Measurements from ENCODE around the gene TRAF1. TPM values are rescaled to one million over a fixed set of nuclear protein-coding genes. Genes with fewer than 3 reads are reported as not detected.

Gene TRAF1
- polyA plus RNA-seq, 1 donor from 2014 or later, result 1.3 TPM

DNA sequence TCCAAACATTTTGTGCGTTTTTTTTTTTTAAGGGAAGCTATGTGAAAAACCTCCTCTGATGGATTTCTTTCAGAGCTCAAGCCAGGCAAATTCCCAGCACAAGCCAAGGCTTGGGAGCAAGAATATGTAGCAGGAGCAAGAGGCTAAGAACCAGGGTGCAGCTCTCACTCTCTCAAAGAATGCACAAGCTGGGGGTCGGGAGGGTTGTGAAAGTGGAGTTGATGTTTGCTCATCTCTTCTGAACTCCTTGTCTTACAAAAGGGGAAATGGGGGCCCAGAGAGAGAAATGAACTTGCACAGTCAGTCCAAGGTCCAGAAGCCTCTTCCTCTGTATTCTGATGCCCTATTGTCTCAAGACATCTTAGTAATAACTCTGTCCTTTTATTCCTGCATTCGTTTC, 7.7 kb upstream of the TRAF1 start:
- peaks cover 45 to 60% (median 46%) of the 10 kb centered on the region in 3 donors for H3K4me1 Mint-ChIP-seq
- no peaks in the 10 kb centered on the region for H3K27me3 Mint-ChIP-seq
- H3K27ac Mint-ChIP-seq, result peak overlapping the region; percentile 81 to 85 (median 85)
- no peaks in the 10 kb centered on the region for H3K36me3 Mint-ChIP-seq
- peak overlapping the region in 2 of 4 donors; percentile 66 to 78 for H3K4me3 Mint-ChIP-seq
- no peaks in the 10 kb centered on the region for H3K9me3 Mint-ChIP-seq

DNA sequence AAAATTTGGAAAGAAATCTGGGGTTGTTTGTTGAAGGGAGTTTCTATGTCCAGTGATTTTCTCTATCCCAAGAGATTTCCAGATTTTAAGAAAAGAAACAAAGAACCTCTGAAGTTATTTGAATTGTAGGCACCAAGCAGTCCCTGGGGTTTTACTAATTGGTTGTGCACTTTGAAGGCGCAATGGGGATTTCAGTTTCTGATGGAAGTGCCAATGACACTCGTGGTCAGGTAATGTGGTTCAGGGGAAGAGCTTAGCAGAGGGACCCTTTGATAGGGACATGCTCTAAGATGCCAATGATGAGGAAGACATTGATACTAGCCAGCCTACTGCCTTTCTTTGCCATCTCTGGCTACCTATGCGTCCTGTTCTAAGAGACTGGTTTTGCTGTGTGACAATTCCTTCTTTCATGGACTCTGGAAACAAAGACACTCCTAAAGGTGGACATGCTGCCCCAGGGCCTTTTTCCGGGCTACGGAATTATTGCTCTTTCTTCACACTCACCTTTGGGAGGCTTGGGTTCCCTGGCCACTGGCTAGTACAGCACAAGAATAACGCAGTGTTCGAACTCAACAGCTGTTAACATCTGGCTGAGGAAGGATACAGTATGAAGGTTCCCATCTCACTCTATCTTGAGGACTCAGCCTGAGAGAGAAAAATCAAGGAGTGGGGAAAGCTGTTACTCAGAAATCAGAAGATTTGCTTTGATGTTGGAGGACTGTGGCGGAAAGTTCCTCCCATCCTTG, 6.9 kb upstream of the TRAF1 start:
- Mint-ChIP-seq H3K27ac (peak overlapping the region in 2 of 3 donors; percentile 80 to 85), H3K4me3 (peak overlapping the region in 3 of 4 donors; percentile 44 to 72 (median 66))

DNA sequence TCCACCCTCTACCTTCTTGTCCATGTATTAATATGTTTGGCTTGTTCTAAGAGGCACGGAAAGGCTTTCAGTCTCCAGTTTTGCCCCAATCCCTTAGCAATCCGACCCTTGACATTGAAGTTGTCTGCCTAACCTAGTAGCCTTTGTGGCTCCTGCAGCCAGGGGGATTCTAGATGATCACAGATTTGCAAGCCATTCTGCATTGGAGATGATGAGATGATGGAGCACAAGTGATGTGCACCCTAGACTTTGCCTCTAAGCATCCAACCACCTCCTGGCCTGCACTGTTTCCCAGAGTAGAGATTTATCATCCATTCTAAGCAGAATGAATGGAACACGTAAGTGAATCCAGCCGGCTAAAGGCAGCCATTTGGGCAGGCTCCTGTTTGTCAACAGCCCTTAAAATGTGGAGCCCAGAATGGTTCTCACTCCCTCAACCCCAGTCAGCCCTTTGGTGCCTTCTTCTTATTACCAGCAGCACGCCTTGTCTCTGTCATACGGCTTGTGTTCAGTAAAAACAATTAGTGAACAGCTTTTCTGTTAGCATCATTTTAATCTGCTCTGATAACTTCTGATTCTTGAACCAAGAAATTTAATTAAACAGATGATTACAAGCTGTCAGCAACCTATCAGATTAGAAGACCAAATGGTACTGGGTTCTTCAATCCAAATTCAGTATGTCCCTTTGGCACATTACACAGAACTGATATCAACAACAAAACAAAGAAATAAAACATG, 5.7 kb upstream of the TRAF1 start:
- Mint-ChIP-seq H3K27me3 (no peaks in the 10 kb centered on the region), H3K27ac (peak overlapping the region; percentile 96 to 99 (median 96)), H3K4me3 (peak overlapping the region in 3 of 4 donors; percentile 85 to 88 (median 87)), H3K9me3 (no peaks in the 10 kb centered on the region), H3K4me1 (peaks cover 57 to 71% (median 58%) of the 10 kb centered on the region in 3 donors), H3K36me3 (no peaks in the 10 kb centered on the region)

More for the DNA sequence above, 6.9 kb upstream of the TRAF1 start:
- H3K36me3 Mint-ChIP-seq, result no peaks in the 10 kb centered on the region
- no peaks in the 10 kb centered on the region for H3K9me3 Mint-ChIP-seq
- no peaks in the 10 kb centered on the region for H3K27me3 Mint-ChIP-seq
- H3K4me1 Mint-ChIP-seq, result peaks cover 45 to 61% (median 46%) of the 10 kb centered on the region in 3 donors

DNA sequence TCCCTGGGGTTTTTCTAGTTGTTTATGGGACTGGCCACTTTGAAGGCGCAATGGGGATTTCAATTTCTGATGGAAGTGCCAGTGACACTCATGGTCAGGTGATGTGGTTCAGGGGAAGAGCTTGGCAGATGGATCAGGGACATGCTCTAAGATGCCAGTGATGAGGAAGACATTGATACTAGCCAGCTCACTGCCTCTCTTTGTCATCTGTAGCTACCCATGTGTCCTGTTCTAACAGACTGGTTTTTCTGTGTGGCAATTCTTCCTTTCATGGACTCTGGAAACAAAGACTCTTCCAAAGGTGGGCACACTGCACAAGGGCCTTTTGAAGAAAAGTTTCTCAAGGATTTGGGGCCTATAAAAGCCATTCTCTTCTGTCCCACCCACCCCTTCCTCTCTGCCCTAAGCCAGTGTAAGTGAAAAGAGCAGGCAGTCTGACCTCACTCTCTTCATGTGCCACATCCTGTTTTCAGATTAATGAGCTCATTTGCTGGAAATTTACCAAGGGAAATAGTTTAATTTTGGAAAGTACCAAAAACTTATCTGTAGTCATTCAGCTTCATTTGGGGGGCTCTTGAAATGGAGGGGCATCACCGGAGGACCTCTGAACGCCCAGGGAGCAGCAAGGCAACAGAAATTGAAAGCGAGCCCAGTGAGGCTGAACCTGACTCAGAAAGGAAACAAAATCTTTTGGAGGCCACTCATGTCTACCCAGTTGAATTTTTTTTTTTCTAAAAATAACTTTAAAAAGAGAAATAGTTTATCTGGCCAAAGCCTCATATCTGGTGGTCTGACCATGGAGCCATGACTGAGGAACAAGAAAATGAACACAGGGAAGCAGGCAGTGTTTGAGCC, 4.9 kb upstream of the TRAF1 start:
- no peaks in the 10 kb centered on the region for H3K9me3 Mint-ChIP-seq
- no peaks in the 10 kb centered on the region for H3K36me3 Mint-ChIP-seq
- no peaks in the 10 kb centered on the region for H3K27me3 Mint-ChIP-seq
- H3K27ac Mint-ChIP-seq, result peak overlapping the region; percentile 96 to 99 (median 96)
- H3K4me1 Mint-ChIP-seq, result peaks cover 58 to 75% (median 61%) of the 10 kb centered on the region in 3 donors
- peak overlapping the region; percentile 76 to 88 (median 86) for H3K4me3 Mint-ChIP-seq

DNA sequence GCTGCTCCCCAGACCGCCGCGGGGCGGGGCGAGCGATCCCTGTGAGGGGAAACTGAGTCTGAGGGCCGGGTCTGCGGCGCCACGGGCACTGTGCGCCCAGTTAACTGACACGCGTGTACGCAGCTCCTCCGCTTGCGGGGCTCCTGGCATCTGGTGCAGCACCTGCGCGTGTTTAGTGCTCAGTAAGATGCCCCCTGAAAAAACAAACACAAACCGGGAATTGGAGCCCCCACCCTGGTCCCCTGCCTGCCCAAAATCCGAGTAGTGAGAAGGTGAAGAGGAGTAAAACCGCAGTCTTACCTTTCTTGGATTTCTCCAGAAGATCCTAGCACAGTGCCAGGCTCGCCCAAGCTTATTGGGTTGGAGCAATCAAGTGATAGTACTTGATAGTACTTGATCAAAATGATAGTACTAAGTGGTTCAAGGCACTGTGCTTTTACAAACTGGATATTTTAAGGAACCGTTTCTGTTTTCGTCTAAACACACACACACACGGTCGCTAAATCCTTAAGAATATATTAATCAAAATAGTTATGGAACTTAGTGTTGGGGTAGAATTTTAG, 2.7 kb upstream of the TRAF1 start:
- H3K4me1 Mint-ChIP-seq, result peaks cover 56 to 75% (median 63%) of the 10 kb centered on the region in 3 donors
- H3K36me3 Mint-ChIP-seq, result no peaks in the 10 kb centered on the region
- no peaks in the 10 kb centered on the region for H3K27me3 Mint-ChIP-seq
- peak overlapping the region; percentile 84 to 99 (median 91) for H3K27ac Mint-ChIP-seq
- H3K9me3 Mint-ChIP-seq, result no peaks in the 10 kb centered on the region
- peak overlapping the region; percentile 82 to 92 (median 87) for H3K4me3 Mint-ChIP-seq

DNA sequence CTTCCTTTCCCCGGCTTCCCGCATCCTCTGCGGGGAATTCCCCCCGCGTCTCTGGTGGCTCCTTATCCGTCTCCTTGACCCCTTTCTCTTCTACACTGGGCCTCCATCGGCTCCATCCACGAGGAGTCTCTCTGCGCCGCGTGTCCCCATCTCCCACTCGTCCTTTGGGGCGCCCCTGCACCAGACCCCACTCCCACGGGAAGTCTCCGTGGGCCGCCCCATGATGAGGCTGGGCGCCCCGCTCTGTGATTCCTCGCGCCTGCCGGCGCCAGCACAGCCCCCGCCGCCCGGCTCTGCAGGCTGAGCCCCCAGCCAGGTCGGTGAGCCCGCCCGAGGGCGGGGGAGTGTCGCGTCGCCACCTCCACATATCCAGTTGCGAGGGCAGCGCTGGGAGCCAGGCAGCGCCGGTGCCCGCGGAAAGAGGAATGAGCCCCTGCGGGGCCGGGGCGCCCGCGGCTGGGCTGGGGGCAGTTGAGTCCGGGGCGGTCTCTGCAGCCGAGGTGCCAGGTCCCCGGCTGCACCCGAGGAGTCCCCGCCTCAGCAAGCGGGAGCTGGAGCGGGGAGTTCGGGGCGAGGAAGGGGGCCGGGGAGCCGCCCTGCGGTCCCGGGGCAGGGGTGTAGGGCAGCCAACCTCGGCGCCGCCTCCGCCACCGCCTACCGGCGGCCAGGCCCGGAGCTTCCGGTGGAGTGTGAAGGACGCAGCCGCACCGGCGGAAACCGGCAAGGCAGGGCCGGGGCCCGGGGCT, 2.1 kb upstream of the TRAF1 start:
- H3K27ac Mint-ChIP-seq, result peak overlapping the region; percentile 85 to 99 (median 97)
- H3K4me3 Mint-ChIP-seq, result peak overlapping the region; percentile 89 to 93 (median 92)
- H3K27me3 Mint-ChIP-seq, result no peaks in the 10 kb centered on the region
- H3K9me3 Mint-ChIP-seq, result no peaks in the 10 kb centered on the region
- peaks cover 59 to 74% (median 64%) of the 10 kb centered on the region in 3 donors for H3K4me1 Mint-ChIP-seq
- no peaks in the 10 kb centered on the region for H3K36me3 Mint-ChIP-seq

DNA sequence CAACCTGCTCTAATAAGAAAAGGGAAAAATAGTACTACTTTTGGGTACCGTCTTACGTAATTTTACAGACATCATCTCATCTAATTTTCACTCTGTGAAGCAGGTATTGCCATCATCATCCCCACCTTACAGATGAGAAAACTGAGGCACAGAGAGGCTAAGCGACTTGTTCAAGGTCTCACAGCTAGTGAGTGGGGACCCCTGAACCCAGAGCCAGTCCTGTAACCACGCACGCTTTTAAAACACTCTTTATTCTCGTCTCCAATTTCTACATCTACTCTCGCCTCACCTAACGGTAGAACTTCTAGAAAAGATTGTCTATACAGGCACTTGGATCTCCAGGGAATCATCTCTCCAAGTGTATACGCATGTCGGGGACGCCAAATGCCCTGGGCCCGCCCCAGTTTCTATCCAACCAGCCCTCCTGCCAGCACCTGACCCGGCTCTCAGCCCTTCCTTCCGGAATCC, 1.5 kb upstream of the TRAF1 start:
- H3K27ac Mint-ChIP-seq, result peak overlapping the region; percentile 85 to 97 (median 97)
- H3K9me3 Mint-ChIP-seq, result no peaks in the 10 kb centered on the region
- peak overlapping the region; percentile 89 to 93 (median 92) for H3K4me3 Mint-ChIP-seq
- H3K4me1 Mint-ChIP-seq, result peaks cover 55 to 71% (median 60%) of the 10 kb centered on the region in 3 donors
- no peaks in the 10 kb centered on the region for H3K27me3 Mint-ChIP-seq
- no peaks in the 10 kb centered on the region for H3K36me3 Mint-ChIP-seq

DNA sequence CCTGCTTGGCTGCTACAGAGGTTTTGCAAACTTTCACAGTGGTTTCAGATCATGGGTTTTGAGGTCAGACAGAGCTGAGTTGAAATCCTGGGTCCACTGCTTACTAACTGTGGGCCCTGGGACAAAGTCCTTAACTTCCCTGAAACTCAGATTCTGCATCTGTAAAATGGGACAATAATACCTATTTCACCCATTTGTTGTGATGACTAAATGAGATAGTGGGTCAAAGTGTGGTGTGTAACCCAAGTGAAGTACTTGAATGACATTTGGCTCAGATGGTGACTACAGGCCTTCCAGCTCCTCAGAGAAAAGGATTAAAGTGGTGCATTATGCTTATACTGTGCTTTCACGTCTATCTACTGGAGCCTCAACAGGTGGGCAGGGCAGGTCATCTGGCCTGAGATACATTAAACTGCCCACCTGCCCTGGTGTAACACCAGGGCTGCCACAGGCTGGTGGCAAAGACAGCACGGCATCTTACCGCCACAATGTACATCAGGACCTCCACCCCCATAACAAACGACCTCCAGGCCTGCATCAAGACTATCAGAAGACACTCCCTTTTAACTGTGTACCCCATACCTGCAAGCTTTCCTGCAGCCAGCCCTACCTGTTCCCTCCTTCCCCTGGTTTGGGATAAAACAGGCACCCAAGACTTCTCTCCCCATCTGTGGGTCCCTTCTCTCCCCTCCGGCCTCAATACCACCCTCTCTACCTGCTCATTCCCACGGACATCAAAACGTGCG, 846 bp upstream of the TRAF1 start:
- H3K27me3 Mint-ChIP-seq, result no peaks in the 10 kb centered on the region
- no peaks in the 10 kb centered on the region for H3K36me3 Mint-ChIP-seq
- peaks cover 57 to 69% (median 59%) of the 10 kb centered on the region in 3 donors for H3K4me1 Mint-ChIP-seq
- H3K27ac Mint-ChIP-seq, result peak overlapping the region; percentile 85 to 97 (median 97)
- H3K9me3 Mint-ChIP-seq, result no peaks in the 10 kb centered on the region
- peak overlapping the region; percentile 89 to 93 (median 92) for H3K4me3 Mint-ChIP-seq

DNA sequence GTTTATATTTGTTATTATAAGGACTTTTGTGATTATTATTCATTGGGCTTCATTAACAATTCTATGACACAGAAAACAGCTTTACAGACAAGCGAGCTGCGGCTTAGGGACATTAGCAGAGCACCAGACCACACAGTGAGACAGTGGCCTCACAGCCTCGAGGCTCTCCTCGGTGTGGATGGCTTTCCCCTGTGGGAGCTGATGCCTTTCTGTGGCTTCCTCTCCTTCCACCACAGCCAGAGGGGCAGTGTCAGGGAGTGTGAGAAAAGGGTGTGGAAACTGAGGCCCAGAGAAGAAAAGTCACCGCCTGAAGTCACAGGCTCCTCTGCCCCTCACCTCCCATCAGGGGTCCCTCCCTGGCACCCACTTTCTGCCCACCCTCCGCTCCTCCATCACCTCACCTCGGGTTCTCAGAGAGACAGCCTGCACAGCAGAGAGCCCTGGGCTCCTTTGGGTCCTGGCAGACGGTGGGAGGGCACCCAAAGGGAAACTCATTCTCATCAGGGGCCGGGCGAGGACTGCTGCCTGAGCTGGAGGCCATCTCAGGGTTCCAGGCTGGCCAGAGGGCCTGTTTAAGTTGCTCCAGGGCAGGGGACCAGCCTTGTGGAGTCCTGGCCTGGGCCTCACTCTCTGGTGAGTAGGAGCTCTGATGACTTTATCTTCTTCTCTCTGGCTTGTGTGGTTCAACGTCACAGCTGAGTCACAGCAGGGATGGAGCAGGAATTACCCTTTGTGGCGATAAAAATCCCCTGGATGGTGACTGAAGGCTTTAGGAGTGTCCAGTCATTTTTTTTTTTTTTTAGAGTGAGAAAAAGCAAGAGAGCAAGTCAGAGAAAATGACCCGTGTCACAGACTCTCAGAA, 830 bp downstream of the TRAF1 start:
- H3K4me3 Mint-ChIP-seq, result peak overlapping the region; percentile 62 to 93 (median 92)
- peak overlapping the region; percentile 79 to 97 (median 85) for H3K27ac Mint-ChIP-seq
- H3K36me3 Mint-ChIP-seq, result peaks cover 5% of the 10 kb centered on the region
- peaks cover 57 to 71% (median 59%) of the 10 kb centered on the region in 3 donors for H3K4me1 Mint-ChIP-seq
- H3K9me3 Mint-ChIP-seq, result no peaks in the 10 kb centered on the region
- H3K27me3 Mint-ChIP-seq, result no peaks in the 10 kb centered on the region

DNA sequence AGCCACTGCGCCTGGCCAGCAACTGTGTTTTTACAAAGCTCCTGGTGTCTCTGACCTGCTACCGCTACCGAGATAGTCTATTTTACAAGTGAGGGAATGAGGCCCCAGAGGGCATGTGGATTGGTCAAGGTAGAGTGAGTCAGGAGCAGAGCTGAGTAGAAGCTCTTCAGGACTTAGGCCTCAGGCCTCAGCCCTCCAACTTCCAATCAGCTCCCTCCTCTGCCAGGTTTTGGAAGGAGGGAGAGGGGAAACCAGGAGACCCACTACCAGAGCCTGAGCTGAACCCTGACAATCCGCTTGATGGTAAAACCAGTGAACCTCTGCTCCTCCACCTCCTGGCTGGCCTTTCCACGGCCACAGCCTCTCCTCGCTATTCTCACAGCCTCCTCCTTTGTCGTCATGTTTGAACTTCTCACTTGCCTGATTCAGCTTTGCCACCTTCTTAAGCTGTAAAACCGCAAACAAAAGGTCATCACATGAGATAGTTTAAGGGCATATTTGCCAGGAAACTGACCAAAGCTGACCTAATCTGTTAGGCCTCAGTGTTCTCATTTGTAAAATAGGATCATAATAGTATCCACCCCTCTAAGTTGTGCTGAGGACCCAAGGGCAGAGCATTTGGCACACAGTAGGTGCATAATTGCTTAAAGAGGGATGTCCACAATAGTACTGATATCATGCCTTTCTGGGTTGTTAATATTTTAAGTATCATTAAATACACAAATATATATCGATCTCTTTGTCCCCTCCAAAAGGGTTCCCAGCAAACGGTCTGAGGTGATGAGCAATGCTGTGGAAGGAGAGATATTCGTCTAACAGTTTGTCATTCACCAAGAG, 1.7 kb downstream of the TRAF1 start:
- Mint-ChIP-seq H3K4me1 (peaks cover 58 to 73% (median 65%) of the 10 kb centered on the region in 3 donors), H3K27me3 (no peaks in the 10 kb centered on the region), H3K9me3 (no peaks in the 10 kb centered on the region), H3K27ac (peak overlapping the region; percentile 79 to 97 (median 85)), H3K36me3 (peaks cover 5% of the 10 kb centered on the region), H3K4me3 (peak overlapping the region; percentile 30 to 93 (median 58))

DNA sequence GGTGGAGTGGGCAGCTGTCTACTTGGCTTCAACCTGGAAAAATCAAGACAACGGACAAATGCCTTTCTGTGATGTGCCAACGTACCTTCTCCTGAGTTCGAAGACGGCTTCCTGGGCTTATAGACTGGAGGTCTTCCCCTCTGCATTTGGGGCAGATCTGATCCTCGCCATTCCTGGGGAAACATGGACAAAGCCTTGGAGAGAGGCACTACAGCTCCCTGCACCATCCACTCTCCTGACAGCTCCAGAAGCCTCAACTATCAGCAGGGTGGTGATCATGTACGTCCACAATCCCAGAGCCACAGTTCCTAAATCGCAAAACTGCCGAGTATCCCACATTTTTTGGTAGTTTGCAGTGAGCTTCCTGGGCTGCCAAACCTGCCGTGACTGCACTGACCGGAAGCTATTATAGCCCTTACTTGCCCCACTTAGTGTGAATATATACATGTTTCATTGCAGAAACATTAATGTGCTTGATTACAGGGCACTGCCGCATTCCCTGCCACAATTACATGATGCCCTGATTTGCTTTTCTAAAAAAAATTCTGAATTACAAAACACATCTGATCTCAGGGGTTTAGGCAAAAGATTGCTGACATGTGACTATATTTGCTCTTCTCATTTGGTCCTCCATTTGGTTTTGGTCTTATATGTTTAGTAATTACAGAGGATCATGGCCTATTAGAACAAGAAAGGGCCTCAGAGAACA, 2.8 kb downstream of the TRAF1 start:
- H3K4me3 Mint-ChIP-seq, result peak overlapping the region in 3 of 4 donors; percentile 18 to 72 (median 66)
- H3K36me3 Mint-ChIP-seq, result peaks cover 5% of the 10 kb centered on the region
- H3K27me3 Mint-ChIP-seq, result no peaks in the 10 kb centered on the region
- H3K9me3 Mint-ChIP-seq, result no peaks in the 10 kb centered on the region
- H3K4me1 Mint-ChIP-seq, result peaks cover 63 to 76% (median 69%) of the 10 kb centered on the region in 3 donors
- peak overlapping the region; percentile 41 to 82 (median 80) for H3K27ac Mint-ChIP-seq
